Neuronal stem cell (in vitro differentiated cells): ENCODE data around the gene GABARAP.

Experiments
- DNase-seq: peaks from one replicate; pipeline ENCODE4 v3.0.0-alpha.2; 2013; ENCODE audit warnings: low spot score
- H2AFZ ChIP-seq: one replicate; pipeline ENCODE4 v1.6.1; 2013; ENCODE audit warnings: mild to moderate bottlenecking, low read length, inconsistent platforms
- H2AK5ac ChIP-seq: 2 replicates; pipeline ENCODE4 v1.6.1; 2013; ENCODE audit warnings: low read depth, mild to moderate bottlenecking, inconsistent platforms, low read length, moderate library complexity, mixed read lengths
- H2BK120ac ChIP-seq: 2 replicates; pipeline ENCODE4 v1.6.1; 2013; ENCODE audit warnings: low read depth, mild to moderate bottlenecking, inconsistent platforms, low read length, moderate library complexity, mixed read lengths
- H2BK12ac ChIP-seq: one replicate; pipeline ENCODE4 v1.6.1; 2013; ENCODE audit warnings: low read length, inconsistent platforms
- H2BK15ac ChIP-seq: 2 replicates; pipeline ENCODE4 v1.6.1; 2013; ENCODE audit warnings: mild to moderate bottlenecking, low read length, inconsistent platforms, mixed read lengths
- H2BK5ac ChIP-seq: one replicate; pipeline ENCODE4 v1.6.1; 2013; ENCODE audit warnings: inconsistent platforms, mild to moderate bottlenecking, low read length, moderate library complexity
- H3K14ac ChIP-seq: one replicate; pipeline ENCODE4 v1.6.1; 2013; ENCODE audit warnings: low read length, inconsistent platforms
- H3K18ac ChIP-seq: 2 replicates; pipeline ENCODE4 v1.6.1; 2013; ENCODE audit warnings: low read length, inconsistent platforms
- H3K23ac ChIP-seq: 2 replicates; pipeline ENCODE4 v1.6.1; 2013; ENCODE audit warnings: low read depth, mild to moderate bottlenecking, mixed read lengths, low read length, inconsistent platforms; ENCODE audit not compliant: poor library complexity
- H3K27ac ChIP-seq: replicated peaks from 3 replicates; pipeline ENCODE4 v1.5.1; 2013; ENCODE audit warnings: low read length, inconsistent platforms
- H3K27me3 ChIP-seq, 3 experiments: 2 replicates each; pipeline ENCODE4 v1.6.1; 2013; ENCODE audit warnings: low read length in 3 of 3, mild to moderate bottlenecking in 2 of 3, inconsistent platforms in 1 of 3, low read depth in 1 of 3, mixed read lengths in 1 of 3, moderate library complexity in 1 of 3; ENCODE audit not compliant: control insufficient read depth in 3 of 3, insufficient read depth in 3 of 3
- H3K36me3 ChIP-seq, 2 donors: replicated peaks in 1 of 2; 2 replicates each; pipeline ENCODE4 v1.6.1; 2013; ENCODE audit warnings: low read length in 2 of 2; ENCODE audit not compliant: control insufficient read depth in 2 of 2, insufficient read depth in 2 of 2
- H3K4ac ChIP-seq: 2 replicates; pipeline ENCODE4 v1.6.1; 2013; ENCODE audit warnings: inconsistent platforms, mild to moderate bottlenecking, low read length, moderate library complexity
- H3K4me1 ChIP-seq, 2 donors: 1 replicate in 1 of 2; 2 replicates in 1 of 2; pipeline ENCODE4 v1.6.1; 2013; ENCODE audit warnings: low read length in 2 of 2, low read depth in 1 of 2; ENCODE audit not compliant: control insufficient read depth in 2 of 2, insufficient read depth in 1 of 2
- H3K4me2 ChIP-seq: one replicate; pipeline ENCODE4 v1.6.1; 2013; ENCODE audit warnings: mild to moderate bottlenecking, low read length, inconsistent platforms; ENCODE audit not compliant: insufficient read depth, poor library complexity, severe bottlenecking
- H3K4me3 ChIP-seq, 2 donors: 2 replicates each; pipeline ENCODE4 v1.5.1; 2013; ENCODE audit warnings: low read length in 2 of 2, mild to moderate bottlenecking in 2 of 2, inconsistent platforms in 1 of 2, moderate library complexity in 1 of 2
- H3K79me1 ChIP-seq: one replicate; pipeline ENCODE4 v1.6.1; 2013; ENCODE audit warnings: low read depth, mild to moderate bottlenecking, inconsistent platforms, low read length, moderate library complexity
- H3K9ac ChIP-seq: one replicate; pipeline ENCODE4 v1.6.1; 2013; ENCODE audit warnings: mild to moderate bottlenecking, low read depth, low read length, inconsistent platforms; ENCODE audit not compliant: poor library complexity
- H3K9me3 ChIP-seq, 2 donors: replicated peaks in 1 of 2; 2 replicates each; pipeline versions ENCODE3 to v1.6.1; 2013; ENCODE audit warnings: low read length in 2 of 2, mild to moderate bottlenecking in 2 of 2, inconsistent platforms in 1 of 2, low read depth in 1 of 2, mixed read lengths in 1 of 2, moderate library complexity in 1 of 2; ENCODE audit not compliant: control insufficient read depth in 2 of 2, insufficient read depth in 1 of 2
- H4K8ac ChIP-seq: one replicate; pipeline ENCODE4 v1.6.1; 2013; ENCODE audit warnings: low read depth, mild to moderate bottlenecking, inconsistent platforms, low read length, moderate library complexity
- H4K91ac ChIP-seq: one replicate; pipeline ENCODE4 v1.6.1; 2013; ENCODE audit warnings: low read length, low read depth, mild to moderate bottlenecking, inconsistent platforms; ENCODE audit not compliant: poor library complexity
- whole genome bisulfite sequencing, 2 donors: extraction: QIAGEN DNeasy Blood & Tissue Kit; methylation state at CpG; one replicate each; pipeline ENCODE4 v1.1.7; 2013; ENCODE audit warnings: missing lambda C conversion rate in 2 of 2, mixed read lengths in 1 of 2; ENCODE audit not compliant: insufficient read length in 2 of 2, insufficient replicate concordance in 1 of 2; ENCODE audit errors: extremely low coverage in 2 of 2; 5-methylcytosine and 5-hydroxymethylcytosine counted together

GABARAP gene

DNA sequence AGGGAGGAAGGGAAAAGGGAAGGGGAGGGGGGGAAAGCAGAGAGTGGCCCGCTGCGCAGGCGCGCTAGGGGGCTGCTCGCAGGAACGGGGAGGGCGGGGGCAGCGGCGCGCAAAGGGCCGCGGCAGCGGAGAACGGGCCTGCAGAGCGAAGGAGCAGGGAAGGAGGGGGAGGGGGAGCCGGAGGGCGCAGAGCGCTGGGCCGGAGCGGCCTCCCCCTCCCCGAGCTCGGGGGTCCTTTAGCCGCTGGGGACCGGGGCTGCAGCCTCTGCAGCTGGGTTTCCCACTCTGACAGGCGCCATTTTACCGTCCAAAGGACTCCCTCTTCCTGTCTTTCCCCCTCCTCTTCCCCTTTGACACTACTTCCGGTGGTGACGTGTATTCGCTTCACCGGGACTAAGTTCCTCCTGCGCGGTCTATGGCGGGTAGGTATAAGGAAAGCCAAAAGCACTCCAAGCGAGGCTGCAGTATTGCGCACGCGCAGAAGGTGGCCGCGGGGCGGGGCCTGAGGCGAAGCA is 9.5 kb upstream of the GABARAP start, which contains the start of gene CTDNEP1:
Gene CTDNEP1, minus strand, starts transcription at position 74 of the 515 bp plus-strand sequence. CDS start 438 bp downstream, outside the sequence.
- Histone ChIP-seq H3K4me3 (peak within 1 kb of the TSS; percentile 64 to 85), H3K4me1 (peaks cover 11 to 13% of the 10 kb centered on the region in 2 donors), H3K4ac (no peak within 1 kb of the TSS), H2BK12ac (no peak within 1 kb of the TSS), H2AFZ (peak within 1 kb of the TSS; percentile 90), H3K27me3 (no peaks in the 10 kb centered on the region), H2BK5ac (peak within 1 kb of the TSS; percentile 90), H3K9me3 (no peaks in the 10 kb centered on the region), H3K18ac (peak within 1 kb of the TSS; percentile 99), H3K14ac (no peak within 1 kb of the TSS), H3K4me2 (peak within 1 kb of the TSS; percentile 92), H2BK120ac (no peak within 1 kb of the TSS), H3K9ac (peak within 1 kb of the TSS; percentile 97), H3K27ac (peak within 1 kb of the TSS; percentile 99), H4K8ac (no peak within 1 kb of the TSS), H4K91ac (no peak within 1 kb of the TSS), H3K36me3 (peaks cover 14 to 52% of the 10 kb centered on the region in 2 donors), H3K79me1 (peaks cover 17% of the 10 kb centered on the region), H2AK5ac (peak within 1 kb of the TSS; percentile 4), H2BK15ac (peak within 1 kb of the TSS; percentile 3), H3K23ac (peak within 1 kb of the TSS; percentile 94)
- no CpG with 5 or more reads among the region's 41 CpGs for WGBS, 2 donors
- DNase-seq: no peak

DNA sequence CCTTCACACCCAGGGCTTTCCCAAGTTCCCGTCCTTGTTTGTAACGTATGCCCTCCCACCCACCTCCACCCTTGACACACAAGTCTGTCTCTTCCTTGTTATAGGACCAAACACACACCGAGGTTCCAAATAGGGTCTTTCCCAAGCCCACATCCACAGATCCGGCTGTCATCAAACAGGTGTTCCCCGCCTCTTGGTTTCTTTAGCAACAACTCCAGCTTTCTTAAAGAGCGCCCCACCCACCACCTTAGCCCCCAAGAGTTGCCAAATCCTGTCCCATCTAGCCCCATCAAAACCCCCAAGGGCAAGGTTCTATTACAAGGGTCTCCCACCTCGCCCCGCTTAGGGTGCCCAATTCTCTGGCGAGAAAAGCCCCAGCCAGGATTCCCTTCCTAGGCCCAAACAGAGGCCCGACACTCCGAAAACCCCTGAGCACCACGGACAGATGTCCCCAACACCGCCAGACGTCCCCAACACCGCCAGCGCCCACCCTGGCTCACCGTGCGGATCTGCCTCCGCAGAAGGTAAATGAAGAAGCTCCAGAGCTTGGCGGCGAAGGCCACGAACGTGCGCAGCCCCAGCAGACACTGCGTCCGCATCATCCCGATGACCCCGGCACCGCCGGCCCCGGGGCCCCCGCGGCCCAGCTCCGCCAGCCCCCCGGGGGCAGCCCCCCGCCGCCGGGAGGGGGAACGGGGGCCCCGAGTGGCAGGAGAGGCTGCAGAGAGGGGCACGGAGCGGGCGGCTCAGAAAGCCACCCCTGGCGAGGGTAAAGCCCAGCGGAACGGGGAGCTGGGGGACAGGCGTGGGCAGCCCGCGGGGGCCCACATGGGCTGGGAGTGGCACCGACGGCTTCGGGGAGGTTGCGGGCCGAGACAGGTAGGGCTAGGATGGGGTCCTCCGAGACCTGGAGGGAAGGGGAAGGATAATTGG is 8.7 kb upstream of the GABARAP start:
- no peak overlapping the region for H2AK5ac ChIP-seq
- DNase-seq: no peak
- H2BK5ac ChIP-seq: peak overlapping the region; percentile 90
- H3K27ac ChIP-seq: peak overlapping the region; percentile 99
- H3K4me2 ChIP-seq: peak overlapping the region; percentile 92
- H3K9ac ChIP-seq: peak overlapping the region; percentile 97
- peak overlapping the region; percentile 90 for H2AFZ ChIP-seq
- peak overlapping the region; percentile 64 to 85 for H3K4me3 ChIP-seq
- H3K36me3 ChIP-seq: peaks cover 16 to 52% of the 10 kb centered on the region in 2 donors
- H4K91ac ChIP-seq: no peak overlapping the region
- H3K4me1 ChIP-seq: peaks cover 11 to 13% of the 10 kb centered on the region in 2 donors
- H3K9me3 ChIP-seq: no peaks in the 10 kb centered on the region
- no peak overlapping the region for H3K14ac ChIP-seq
- no peak overlapping the region for H3K4ac ChIP-seq
- no peak overlapping the region for H2BK15ac ChIP-seq
- peak overlapping the region; percentile 37 for H3K23ac ChIP-seq
- WGBS, 2 donors: no CpG with 5 or more reads among the region's 55 CpGs
- no peak overlapping the region for H2BK12ac ChIP-seq
- no peaks in the 10 kb centered on the region for H3K27me3 ChIP-seq
- no peak overlapping the region for H4K8ac ChIP-seq
- no peak overlapping the region for H2BK120ac ChIP-seq
- H3K79me1 ChIP-seq: peaks cover 15% of the 10 kb centered on the region
- H3K18ac ChIP-seq: peak overlapping the region; percentile 93

DNA sequence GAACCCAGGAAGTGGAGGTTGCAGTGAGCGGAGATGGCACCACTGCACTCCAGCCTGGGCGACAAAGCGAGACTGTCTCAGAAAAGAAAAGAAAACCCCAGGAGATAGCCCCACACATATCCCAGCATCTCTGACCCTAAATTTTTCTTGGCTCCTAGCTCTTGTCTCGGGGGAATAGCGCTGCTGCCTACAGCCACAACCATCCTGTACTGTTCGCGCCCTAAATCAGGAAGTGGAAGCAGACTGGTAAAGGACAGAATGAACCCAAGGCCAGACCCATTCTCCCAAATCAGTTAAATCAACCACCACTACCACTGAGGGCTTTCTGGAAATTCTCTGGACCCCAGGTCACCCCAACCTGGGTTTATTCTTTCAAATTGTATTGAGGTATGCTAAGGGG is 7.6 kb upstream of the GABARAP start:
- Histone ChIP-seq H3K18ac (no peak overlapping the region), H4K8ac (no peak overlapping the region), H3K23ac (no peak overlapping the region), H3K9ac (no peak overlapping the region), H3K27ac (no peak overlapping the region), H3K9me3 (no peaks in the 10 kb centered on the region), H3K4ac (no peak overlapping the region), H3K4me2 (peak overlapping the region; percentile 92), H2BK12ac (no peak overlapping the region), H2AK5ac (no peak overlapping the region), H3K14ac (no peak overlapping the region), H2BK5ac (no peak overlapping the region), H2AFZ (no peak overlapping the region), H2BK120ac (no peak overlapping the region), H3K4me1 (peaks cover 11 to 13% of the 10 kb centered on the region in 2 donors), H3K4me3 (peak overlapping the region in 1 of 2 donors; percentile 64), H3K27me3 (no peaks in the 10 kb centered on the region), H3K36me3 (peaks cover 17 to 48% of the 10 kb centered on the region in 2 donors), H4K91ac (no peak overlapping the region), H2BK15ac (no peak overlapping the region), H3K79me1 (peaks cover 15% of the 10 kb centered on the region)
- no CpG with 5 or more reads among the region's 7 CpGs for WGBS, 2 donors
- DNase-seq: no peak

DNA sequence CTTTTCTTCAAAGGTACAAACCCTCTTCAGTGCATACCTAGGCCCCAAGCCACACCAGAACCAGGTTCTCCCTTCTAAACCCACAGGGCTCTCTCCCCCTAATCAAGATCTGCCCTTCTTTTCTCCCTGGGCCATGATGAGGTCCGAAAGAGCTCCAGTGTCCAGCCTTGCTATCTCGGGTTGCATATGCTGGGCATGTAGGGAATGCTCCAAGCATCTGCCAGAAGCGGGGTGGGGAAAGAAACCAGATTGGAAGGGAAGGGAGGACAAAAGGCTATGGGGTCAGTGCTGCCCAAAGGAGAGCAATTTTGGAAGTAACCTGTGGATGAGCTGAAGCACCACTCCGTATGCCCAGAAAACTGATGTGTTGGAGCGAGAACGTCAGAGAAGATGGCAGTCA is 7.0 kb upstream of the GABARAP start:
- no peak overlapping the region for H2BK15ac ChIP-seq
- H2AFZ ChIP-seq: no peak overlapping the region
- H3K4ac ChIP-seq: no peak overlapping the region
- DNase-seq: no peak
- H3K79me1 ChIP-seq: peaks cover 15% of the 10 kb centered on the region
- H3K4me2 ChIP-seq: no peak overlapping the region
- no peak overlapping the region for H3K9ac ChIP-seq
- no peak overlapping the region for H4K8ac ChIP-seq
- H3K23ac ChIP-seq: no peak overlapping the region
- H3K9me3 ChIP-seq: no peaks in the 10 kb centered on the region
- WGBS, 2 donors: no CpG with 5 or more reads among the region's 6 CpGs
- H2BK12ac ChIP-seq: no peak overlapping the region
- H2AK5ac ChIP-seq: no peak overlapping the region
- H3K36me3 ChIP-seq: peaks cover 19 to 48% of the 10 kb centered on the region in 2 donors
- no peak overlapping the region for H2BK5ac ChIP-seq
- H3K14ac ChIP-seq: no peak overlapping the region
- H4K91ac ChIP-seq: no peak overlapping the region
- H3K4me3 ChIP-seq: peak overlapping the region; percentile 0 to 1
- H3K27me3 ChIP-seq: no peaks in the 10 kb centered on the region
- no peak overlapping the region for H3K27ac ChIP-seq
- H2BK120ac ChIP-seq: no peak overlapping the region
- H3K18ac ChIP-seq: no peak overlapping the region
- peaks cover 11 to 13% of the 10 kb centered on the region in 2 donors for H3K4me1 ChIP-seq
